Measurements from ENCODE around the gene DPY19L2. TPM values are rescaled to one million over a fixed set of nuclear protein-coding genes. Genes with fewer than 3 reads are reported as not detected.
"Not testable (repeated sequence)": the region's sequence is repeated elsewhere in the genome, so short reads cannot be mapped to it uniquely, and the experiment has no call there.

Gene DPY19L2
- total RNA-seq, 1 experiment from 2014 or later: 4.2 TPM

DNA sequence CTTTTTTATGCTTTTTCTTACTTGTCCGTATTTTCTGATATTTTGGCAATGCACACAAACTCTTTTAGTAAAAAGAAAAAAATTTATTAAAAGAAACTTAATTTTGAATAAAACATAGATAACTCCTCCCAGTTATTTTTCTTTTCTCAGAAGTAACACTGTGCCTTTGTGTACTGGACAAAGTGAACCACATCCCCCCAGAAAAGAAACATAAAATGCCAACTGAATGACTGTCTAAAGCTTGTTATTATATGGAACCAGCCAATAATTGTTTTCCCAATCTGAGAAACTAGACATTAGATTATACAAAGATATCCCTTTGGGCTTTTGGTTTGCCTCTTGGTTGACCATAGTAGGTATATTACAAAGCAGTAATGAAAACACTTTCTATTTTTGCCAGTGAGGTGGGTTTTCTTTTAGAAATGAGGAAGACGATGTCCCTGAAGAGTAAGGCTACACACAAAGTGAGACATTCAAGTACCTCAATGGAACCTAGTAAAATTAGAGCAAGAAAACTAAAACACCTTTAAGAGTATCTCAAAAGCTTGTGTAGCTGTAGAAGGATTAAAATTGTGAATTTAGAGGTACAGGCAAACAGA, 44.2 kb upstream of the DPY19L2 start:
- H3K27ac ChIP-seq (ENCODE audit: low read depth, low read length, poor library complexity, severe bottlenecking); intact Hi-C loops (cut with micrococcal nuclease; ENCODE audit: unreplicated experiment); CTCF ChIA-PET; H3K9me3 ChIP-seq (ENCODE audit: low read depth, low read length, poor library complexity, severe bottlenecking); POLR2A ChIA-PET (ENCODE audit: low non-redundant PET); H3K4me3 ChIP-seq (ENCODE audit: low read depth, low read length, poor library complexity, severe bottlenecking); BruUV-seq (replicated peaks); H3K36me3 ChIP-seq (ENCODE audit: insufficient read depth, low read length, poor library complexity, severe bottlenecking); H3K4me1 ChIP-seq (ENCODE audit: insufficient read depth, low read length, poor library complexity, severe bottlenecking); DNase-seq (ENCODE audit: low spot score); H3K27me3 ChIP-seq (replicated peaks; ENCODE audit: insufficient read depth, low read depth, low read length, poor library complexity): not testable (repeated sequence)

DNA sequence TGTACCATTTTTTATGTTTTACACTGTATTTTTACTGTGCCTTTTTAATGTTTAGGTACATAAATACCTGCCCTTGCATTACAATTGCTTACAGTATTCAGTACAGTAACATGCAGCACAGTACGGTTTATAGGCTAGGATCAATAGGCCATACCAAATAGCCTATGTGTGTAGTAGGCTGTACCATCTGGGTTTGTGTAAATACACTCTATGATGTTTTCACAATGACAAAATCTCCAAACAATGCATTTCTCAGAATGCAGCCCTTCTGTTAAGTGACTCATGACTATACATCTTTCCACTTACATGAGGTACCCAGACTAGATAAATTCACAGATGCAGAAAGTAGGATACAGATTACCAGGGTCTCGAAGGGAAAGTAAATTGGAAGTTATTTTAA, 43.0 kb upstream of the DPY19L2 start:
- H3K9me3 ChIP-seq (ENCODE audit: low read depth, low read length, poor library complexity, severe bottlenecking); H3K4me3 ChIP-seq (ENCODE audit: low read depth, low read length, poor library complexity, severe bottlenecking); DNase-seq (ENCODE audit: low spot score); intact Hi-C loops (cut with micrococcal nuclease; ENCODE audit: unreplicated experiment); H3K27ac ChIP-seq (ENCODE audit: low read depth, low read length, poor library complexity, severe bottlenecking); H3K36me3 ChIP-seq (ENCODE audit: insufficient read depth, low read length, poor library complexity, severe bottlenecking); H3K4me1 ChIP-seq (ENCODE audit: insufficient read depth, low read length, poor library complexity, severe bottlenecking); H3K27me3 ChIP-seq (replicated peaks; ENCODE audit: insufficient read depth, low read depth, low read length, poor library complexity); CTCF ChIA-PET; BruUV-seq (replicated peaks); POLR2A ChIA-PET (ENCODE audit: low non-redundant PET): not testable (repeated sequence)

DNA sequence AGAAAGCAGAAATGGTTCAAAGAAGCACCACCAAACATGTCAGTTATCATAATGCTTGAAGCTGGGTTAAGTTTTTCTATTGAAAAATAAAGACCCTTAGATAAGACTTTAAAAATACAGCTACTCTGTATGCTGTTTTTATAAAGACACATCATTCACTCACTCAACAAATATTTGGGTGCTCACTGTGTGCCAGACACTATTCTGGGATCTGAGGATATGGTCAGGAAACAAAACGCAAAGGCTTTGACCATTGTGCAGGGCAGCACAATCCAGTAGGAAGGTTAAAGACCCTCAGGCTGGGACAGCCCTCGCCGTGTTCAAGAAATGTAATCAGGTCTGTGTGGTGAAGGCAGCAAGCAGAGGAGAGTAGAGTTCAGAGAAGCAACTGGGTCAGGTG, 38.0 kb upstream of the DPY19L2 start:
- TF ChIP-seq, protein P1, sequence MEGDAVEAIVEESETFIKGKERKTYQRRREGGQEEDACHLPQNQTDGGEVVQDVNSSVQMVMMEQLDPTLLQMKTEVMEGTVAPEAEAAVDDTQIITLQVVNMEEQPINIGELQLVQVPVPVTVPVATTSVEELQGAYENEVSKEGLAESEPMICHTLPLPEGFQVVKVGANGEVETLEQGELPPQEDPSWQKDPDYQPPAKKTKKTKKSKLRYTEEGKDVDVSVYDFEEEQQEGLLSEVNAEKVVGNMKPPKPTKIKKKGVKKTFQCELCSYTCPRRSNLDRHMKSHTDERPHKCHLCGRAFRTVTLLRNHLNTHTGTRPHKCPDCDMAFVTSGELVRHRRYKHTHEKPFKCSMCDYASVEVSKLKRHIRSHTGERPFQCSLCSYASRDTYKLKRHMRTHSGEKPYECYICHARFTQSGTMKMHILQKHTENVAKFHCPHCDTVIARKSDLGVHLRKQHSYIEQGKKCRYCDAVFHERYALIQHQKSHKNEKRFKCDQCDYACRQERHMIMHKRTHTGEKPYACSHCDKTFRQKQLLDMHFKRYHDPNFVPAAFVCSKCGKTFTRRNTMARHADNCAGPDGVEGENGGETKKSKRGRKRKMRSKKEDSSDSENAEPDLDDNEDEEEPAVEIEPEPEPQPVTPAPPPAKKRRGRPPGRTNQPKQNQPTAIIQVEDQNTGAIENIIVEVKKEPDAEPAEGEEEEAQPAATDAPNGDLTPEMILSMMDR (conservative IDR thresholded peaks at IDR 0.05; ENCODE audit: low read depth, low read length): no peak
- no peak for TF ChIP-seq EZH2 (IDR thresholded peaks at IDR 0.05; ENCODE audit: borderline replicate concordance, low read depth, low read length, poor library complexity, severe bottlenecking)
- CTCF ChIA-PET: interaction anchor here (0.6 kb wide), 1 partner anchor 625 kb away, joined by 4 read pairs; no protein-coding TSS in a partner anchor
- intact Hi-C loops (cut with micrococcal nuclease; ENCODE audit: unreplicated experiment): no loop called here

DNA sequence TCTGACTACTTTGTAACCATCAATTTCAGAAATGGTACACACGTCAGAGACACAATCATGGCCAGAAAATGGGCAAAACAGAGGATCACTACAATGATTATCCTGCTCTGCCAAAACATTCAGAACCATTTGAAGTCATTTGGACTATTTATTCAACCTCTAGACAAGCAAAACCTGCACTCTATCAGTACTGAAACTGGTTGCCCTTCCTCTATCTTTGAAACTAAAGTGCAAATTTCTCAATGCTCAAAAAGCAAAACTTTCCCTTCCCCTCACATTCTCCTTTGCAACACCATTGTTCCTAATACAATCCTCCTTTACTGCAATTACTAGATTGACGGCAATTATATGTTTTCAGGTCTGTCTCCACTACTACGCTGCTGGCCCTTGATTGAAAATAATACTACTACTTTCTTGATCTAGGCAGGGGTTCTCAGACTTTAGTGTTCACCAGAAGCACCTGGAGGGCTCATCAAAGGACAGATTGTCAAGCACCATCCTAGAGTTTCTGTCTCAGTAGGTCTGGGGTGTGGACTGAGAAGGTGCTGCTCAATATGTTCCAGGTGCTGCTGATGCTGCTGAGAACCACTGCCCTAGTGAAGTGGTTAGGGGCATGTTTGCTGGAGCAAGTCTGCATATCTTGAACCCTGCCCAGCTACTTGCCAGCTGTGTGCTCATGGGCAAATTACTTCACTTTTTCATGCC, 31.5 kb upstream of the DPY19L2 start:
- CTCF ChIA-PET; H3K9me3 ChIP-seq (ENCODE audit: low read depth, low read length, poor library complexity, severe bottlenecking); DNase-seq (ENCODE audit: low spot score); H3K27me3 ChIP-seq (replicated peaks; ENCODE audit: insufficient read depth, low read depth, low read length, poor library complexity); BruUV-seq (replicated peaks); intact Hi-C loops (cut with micrococcal nuclease; ENCODE audit: unreplicated experiment); POLR2A ChIA-PET (ENCODE audit: low non-redundant PET); H3K27ac ChIP-seq (ENCODE audit: low read depth, low read length, poor library complexity, severe bottlenecking); H3K4me1 ChIP-seq (ENCODE audit: insufficient read depth, low read length, poor library complexity, severe bottlenecking); H3K4me3 ChIP-seq (ENCODE audit: low read depth, low read length, poor library complexity, severe bottlenecking); H3K36me3 ChIP-seq (ENCODE audit: insufficient read depth, low read length, poor library complexity, severe bottlenecking): not testable (repeated sequence)

More for the DNA sequence above, 38.0 kb upstream of the DPY19L2 start:
- no peak overlapping the region for H3K27ac ChIP-seq (ENCODE audit: low read depth, low read length, poor library complexity, severe bottlenecking)
- no peaks in the 10 kb centered on the region for H3K9me3 ChIP-seq (ENCODE audit: low read depth, low read length, poor library complexity, severe bottlenecking)
- H3K36me3 ChIP-seq (ENCODE audit: insufficient read depth, low read length, poor library complexity, severe bottlenecking): no peaks in the 10 kb centered on the region
- no peak for DNase-seq (ENCODE audit: low spot score)
- H3K27me3 ChIP-seq (replicated peaks; ENCODE audit: insufficient read depth, low read depth, low read length, poor library complexity): no peaks in the 10 kb centered on the region
- POLR2A ChIA-PET (ENCODE audit: low non-redundant PET): no interaction called here
- no TSS peak for BruUV-seq (replicated peaks)
- no peaks in the 10 kb centered on the region for H3K4me1 ChIP-seq (ENCODE audit: insufficient read depth, low read length, poor library complexity, severe bottlenecking)
- no peak overlapping the region for H3K4me3 ChIP-seq (ENCODE audit: low read depth, low read length, poor library complexity, severe bottlenecking)

DNA sequence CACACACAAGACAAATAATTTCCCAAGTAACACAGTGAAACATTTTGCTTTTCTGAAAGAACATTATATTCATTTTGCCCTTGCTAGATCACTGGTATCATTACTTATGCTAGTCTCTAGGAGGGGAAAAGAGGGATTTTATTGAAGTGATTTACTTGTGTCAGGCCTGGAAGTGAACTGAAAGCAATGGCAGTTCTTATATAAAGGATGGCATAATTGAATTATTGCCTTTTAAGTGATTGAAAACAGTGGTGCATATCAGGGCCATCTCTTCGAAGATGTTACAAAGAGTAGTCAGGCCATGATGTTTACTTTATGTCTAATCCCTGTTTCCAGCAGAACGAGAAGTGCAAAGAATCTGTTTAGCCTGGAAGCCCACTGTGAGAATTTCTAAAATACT, 30.7 kb upstream of the DPY19L2 start:
- CTCF ChIA-PET; H3K36me3 ChIP-seq (ENCODE audit: insufficient read depth, low read length, poor library complexity, severe bottlenecking); H3K27me3 ChIP-seq (replicated peaks; ENCODE audit: insufficient read depth, low read depth, low read length, poor library complexity); DNase-seq (ENCODE audit: low spot score); H3K9me3 ChIP-seq (ENCODE audit: low read depth, low read length, poor library complexity, severe bottlenecking); intact Hi-C loops (cut with micrococcal nuclease; ENCODE audit: unreplicated experiment); BruUV-seq (replicated peaks); H3K4me1 ChIP-seq (ENCODE audit: insufficient read depth, low read length, poor library complexity, severe bottlenecking); POLR2A ChIA-PET (ENCODE audit: low non-redundant PET); H3K4me3 ChIP-seq (ENCODE audit: low read depth, low read length, poor library complexity, severe bottlenecking); H3K27ac ChIP-seq (ENCODE audit: low read depth, low read length, poor library complexity, severe bottlenecking): not testable (repeated sequence)

DNA sequence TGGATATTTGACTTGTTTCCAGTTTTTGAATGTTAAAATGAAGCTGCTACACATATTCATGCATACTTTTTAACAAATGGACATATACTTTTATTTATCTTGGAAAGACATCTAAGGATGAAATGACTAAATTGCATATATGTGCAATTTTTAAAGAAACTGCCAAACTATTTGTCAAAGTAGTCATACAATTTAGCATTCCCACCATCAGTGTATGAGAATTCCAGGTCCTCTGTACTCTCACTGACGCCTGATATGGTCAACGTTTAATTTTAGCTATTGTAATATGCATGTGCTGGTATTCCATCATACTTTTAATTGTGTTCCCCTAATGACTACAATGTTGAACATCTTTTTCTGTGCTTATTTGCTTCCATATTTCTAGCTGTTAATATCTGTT, 22.5 kb upstream of the DPY19L2 start:
- H3K4me1 ChIP-seq (ENCODE audit: insufficient read depth, low read length, poor library complexity, severe bottlenecking); H3K4me3 ChIP-seq (ENCODE audit: low read depth, low read length, poor library complexity, severe bottlenecking); H3K27ac ChIP-seq (ENCODE audit: low read depth, low read length, poor library complexity, severe bottlenecking); BruUV-seq (replicated peaks); H3K9me3 ChIP-seq (ENCODE audit: low read depth, low read length, poor library complexity, severe bottlenecking); H3K27me3 ChIP-seq (replicated peaks; ENCODE audit: insufficient read depth, low read depth, low read length, poor library complexity); H3K36me3 ChIP-seq (ENCODE audit: insufficient read depth, low read length, poor library complexity, severe bottlenecking); intact Hi-C loops (cut with micrococcal nuclease; ENCODE audit: unreplicated experiment); CTCF ChIA-PET; POLR2A ChIA-PET (ENCODE audit: low non-redundant PET); DNase-seq (ENCODE audit: low spot score): not testable (repeated sequence)

DNA sequence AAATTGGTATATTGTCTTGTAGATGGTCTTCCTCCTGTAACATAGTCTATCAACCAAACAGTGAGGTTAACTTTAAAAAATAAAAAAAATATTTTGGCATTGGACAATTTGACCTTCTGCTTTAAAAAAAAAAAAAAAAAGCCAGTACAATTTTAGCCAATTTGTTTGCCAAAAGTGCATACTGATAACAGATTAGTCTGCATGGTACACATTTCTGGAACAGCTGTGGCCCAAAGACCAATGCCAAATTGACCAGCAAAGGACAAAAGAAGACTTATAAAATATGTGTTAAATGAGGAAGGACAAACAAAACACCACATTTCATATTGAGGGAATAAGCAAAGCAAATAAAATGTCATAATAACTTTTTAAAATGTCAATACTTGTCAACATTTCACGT, 20.8 kb upstream of the DPY19L2 start:
- H3K36me3 ChIP-seq (ENCODE audit: insufficient read depth, low read length, poor library complexity, severe bottlenecking); POLR2A ChIA-PET (ENCODE audit: low non-redundant PET); H3K4me1 ChIP-seq (ENCODE audit: insufficient read depth, low read length, poor library complexity, severe bottlenecking); H3K27me3 ChIP-seq (replicated peaks; ENCODE audit: insufficient read depth, low read depth, low read length, poor library complexity); H3K9me3 ChIP-seq (ENCODE audit: low read depth, low read length, poor library complexity, severe bottlenecking); DNase-seq (ENCODE audit: low spot score); intact Hi-C loops (cut with micrococcal nuclease; ENCODE audit: unreplicated experiment); CTCF ChIA-PET; H3K4me3 ChIP-seq (ENCODE audit: low read depth, low read length, poor library complexity, severe bottlenecking); BruUV-seq (replicated peaks); H3K27ac ChIP-seq (ENCODE audit: low read depth, low read length, poor library complexity, severe bottlenecking): not testable (repeated sequence)

All from A673 (cell line).